K562 (cell line): Measurements from ENCODE around the gene BNC2. TPM values are rescaled to one million over a fixed set of nuclear protein-coding genes. Genes with fewer than 3 reads are reported as not detected.

ENCODE experiments used
- ATAC-seq: fragments of 200-7000 bp; cut with Tn5 transposase; 3 replicates; pipeline ENCODE4 v1.9.1; 2020; ENCODE audit warnings: moderate library complexity
- BruUV-seq: library from RNA; stranded (reverse); fragments of 400-500 nt; replicated peaks from 2 replicates; lab custom pipeline; 2021; lab: Mats Ljungman, UMichigan
- CTCF ChIA-PET: fragments of 300-600 bp; formaldehyde crosslinking; extraction: SDS; loops from one replicate; lab custom pipeline; 2021; ENCODE audit warnings: low intra/inter-chr PET ratio; lab: Yijun Ruan, JAX
- POLR2A ChIA-PET: fragments of 300-600, 350-650 bp; sonication (Branson Sonifier 250); formaldehyde crosslinking; extraction: SDS; loops from one replicate; lab custom pipeline; 2021; ENCODE audit warnings: antibody characterized with exemption, inconsistent platforms; lab: Yijun Ruan, JAX
- DNase-seq, 4 experiments: peaks; one replicate each; pipeline versions ENCODE4 v3.0.0 to v3.0.0-alpha.2; 2011 to 2018; ENCODE audit warnings: low spot score in 3 of 4, mixed read lengths in 3 of 4; ENCODE audit errors: extremely low read depth in 1 of 4
- FAIRE-seq: peaks from 2 replicates; lab custom pipeline; 2011; peaks lifted over from hg19 to GRCh38; lab: Jason Lieb, UNC
- H2AFZ ChIP-seq: 2 replicates; pipeline ENCODE4 v1.6.0; 2011; ENCODE audit warnings: low read depth, low read length, control low read depth, inconsistent platforms
- H3K27ac ChIP-seq: fragments of 200-600 bp; 3 replicates; pipeline ENCODE4 v1.8.0; 2011; ENCODE audit warnings: low read depth, mild to moderate bottlenecking, control low read depth, inconsistent platforms, low read length, moderate library complexity, mixed read lengths; ENCODE audit errors: extremely low read depth
- H3K27me3 ChIP-seq, 2 experiments: fragments of 300-600 bp in 1 of 2; 2 replicates in 1 of 2; 3 replicates in 1 of 2; pipeline versions ENCODE4 v1.6.0 to v1.8.0; 2011; ENCODE audit warnings: inconsistent platforms in 2 of 2, low read length in 2 of 2, mild to moderate bottlenecking in 1 of 2, mixed read lengths in 1 of 2, moderate library complexity in 1 of 2; ENCODE audit not compliant: control insufficient read depth in 2 of 2, insufficient read depth in 2 of 2
- H3K36me3 ChIP-seq: fragments of 300-600 bp; 3 replicates; pipeline ENCODE4 v1.8.0; 2011; ENCODE audit warnings: mild to moderate bottlenecking, low read length, inconsistent platforms; ENCODE audit not compliant: control insufficient read depth, insufficient read depth
- H3K4me1 ChIP-seq, 2 experiments: fragments of 200-600 bp in 1 of 2; replicated peaks in 1 of 2; 2 replicates in 1 of 2; 3 replicates in 1 of 2; pipeline versions ENCODE4 v1.5.1 to v1.8.0; 2011; ENCODE audit warnings: inconsistent platforms in 2 of 2, low read length in 2 of 2, mild to moderate bottlenecking in 1 of 2, mixed read lengths in 1 of 2, moderate library complexity in 1 of 2; ENCODE audit not compliant: control insufficient read depth in 2 of 2, insufficient read depth in 2 of 2
- H3K4me2 ChIP-seq: 2 replicates; pipeline ENCODE4 v1.6.1; 2011; ENCODE audit warnings: low read length, control low read depth, inconsistent platforms, mixed read lengths; ENCODE audit not compliant: insufficient read depth
- H3K4me3 ChIP-seq: fragments of 200-600 bp; sonication (generic), shearing (Covaris generic); 2 replicates; pipeline ENCODE4 v1.5.1; 2016; ENCODE audit warnings: control low read depth, inconsistent platforms
- H3K79me2 ChIP-seq: fragments of 200-600 bp; 3 replicates; pipeline ENCODE4 v1.8.0; 2011; ENCODE audit warnings: low read length, inconsistent platforms; ENCODE audit not compliant: control insufficient read depth, insufficient read depth
- H3K9ac ChIP-seq, 2 experiments: 2 replicates each; pipeline versions ENCODE4 v1.6.0 to v1.6.1; 2011; ENCODE audit warnings: low read depth in 2 of 2, low read length in 2 of 2, control low read depth in 1 of 2, inconsistent platforms in 1 of 2, mild to moderate bottlenecking in 1 of 2, mixed read lengths in 1 of 2; ENCODE audit not compliant: insufficient read depth in 1 of 2
- H3K9me1 ChIP-seq: one replicate; pipeline ENCODE4 v1.6.0; 2011; ENCODE audit warnings: inconsistent platforms, mild to moderate bottlenecking, low read length, moderate library complexity; ENCODE audit not compliant: control insufficient read depth, insufficient read depth
- H3K9me3 ChIP-seq: replicated peaks from 2 replicates; pipeline ENCODE4 v1.5.1; 2011; ENCODE audit warnings: low read depth, low read length, inconsistent platforms; ENCODE audit not compliant: control insufficient read depth, insufficient read depth
- H4K20me1 ChIP-seq: replicated peaks from 2 replicates; pipeline ENCODE4 v1.6.1; 2011; ENCODE audit warnings: low read length, inconsistent platforms, mixed read lengths; ENCODE audit not compliant: control insufficient read depth, insufficient read depth
- ELK3 ChIP-seq: fragments of 450-650 bp; formaldehyde crosslinking; IDR thresholded peaks from 2 replicates; pipeline ENCODE4 v1.4.0; 2020; ENCODE audit warnings: mild to moderate bottlenecking
- EP400 ChIP-seq: fragments of 450-650 bp; IDR thresholded peaks from 2 replicates; pipeline ENCODE4 v1.6.1; 2017; ENCODE audit warnings: antibody characterized with exemption, mild to moderate bottlenecking, moderate library complexity
- KDM4B ChIP-seq, 2 experiments: fragments of 450-650 bp in 1 of 2; sonication (generic) in 1 of 2; IDR thresholded peaks; 2 replicates each; pipeline ENCODE4 v1.6.1; 2016 to 2017; ENCODE audit warnings: borderline replicate concordance in 2 of 2, antibody characterized with exemption in 1 of 2, low read depth in 1 of 2, mild to moderate bottlenecking in 1 of 2
- MCM5 ChIP-seq: fragments of 450-650 bp; IDR thresholded peaks from 2 replicates; pipeline ENCODE4 v1.6.1; 2016; ENCODE audit warnings: low read depth
- MYNN ChIP-seq, 2 experiments: sonication (generic); formaldehyde crosslinking in 1 of 2; IDR thresholded peaks; 2 replicates each; pipeline versions ENCODE4 v1.5.0 to v1.6.1; 2016 to 2020; ENCODE audit warnings: antibody characterized with exemption in 1 of 2, missing genetic modification reagents in 1 of 2
- POLR3A ChIP-seq: IDR thresholded peaks from 2 replicates; pipeline ENCODE4 v1.6.1; 2011; ENCODE audit warnings: borderline replicate concordance, mild to moderate bottlenecking, moderate library complexity; ENCODE audit not compliant: insufficient read length, insufficient read depth; ENCODE audit errors: extremely low read depth
- PTTG1 ChIP-seq: fragments of 450-650 bp; IDR thresholded peaks from 2 replicates; pipeline ENCODE4 v1.6.1; 2016; ENCODE audit warnings: low read depth, mild to moderate bottlenecking, missing genetic modification characterization, missing compliant biosample characterization
- PYGO2 ChIP-seq: fragments of 450-650 bp; IDR thresholded peaks from 2 replicates; pipeline ENCODE4 v1.6.1; 2016; ENCODE audit warnings: mild to moderate bottlenecking, missing genetic modification characterization, moderate library complexity, missing compliant biosample characterization
- RFX5 ChIP-seq: IDR thresholded peaks from 2 replicates; pipeline ENCODE4 v1.6.1; 2011; ENCODE audit warnings: low read depth, mild to moderate bottlenecking, improper control_type of control experiment, low read length
- RHOXF2B ChIP-seq: fragments of 250-450 bp; sonication (Bioruptor Pico); conservative IDR thresholded peaks from 2 replicates; pipeline ENCODE4 v1.5.1; 2021
- SRSF9 ChIP-seq: fragments of 200-400 bp; formaldehyde crosslinking; IDR thresholded peaks from 2 replicates; pipeline ENCODE4 v1.6.1; 2017; ENCODE audit warnings: low read depth, low read length, borderline replicate concordance
- WGBS: fragments of 100-300 bp; shearing (Covaris generic); methylation state at CpG from one replicate; pipeline ENCODE4 v1.1.6; 2016; ENCODE audit warnings: low coverage, mixed read lengths; ENCODE audit not compliant: insufficient coverage; ENCODE audit errors: missing lambda C conversion rate; 5-methylcytosine and 5-hydroxymethylcytosine counted together
- in situ Hi-C: fragments of 300-500 bp; cut with MboI; formaldehyde crosslinking; loops from 4 replicates; pipeline ENCODE4 v1.15.0; 2018; ENCODE audit warnings: inconsistent platforms, mixed read lengths
- intact Hi-C: fragments of 100-400 bp; cut with micrococcal nuclease; formaldehyde crosslinking; loops from 2 replicates; pipeline ENCODE4 v1.14.2; 2022
- polyA plus RNA-seq, 8 experiments: library from polyadenylated mRNA; depleted of rRNA in 4 of 8; stranded (reverse) in 5 of 8; unstranded in 3 of 8; fragments of >200 nt; fragmentation: Nextera tagmentation in 2 of 8; fragmentation: Illumina TruSeq in 1 of 8; extraction: Ambion mirVana in 2 of 8; extraction: Trizol in 1 of 8; gene quantifications; 2 replicates each; pipeline versions ENCODE4 v1.2.1 to v1.2.3, GENCODE V29; 2011 to 2014; ENCODE audit warnings: inconsistent platforms in 1 of 8, missing spikeins in 1 of 8
- total RNA-seq, 7 experiments: library from RNA; depleted of rRNA in 6 of 7; stranded (reverse); fragments of >200 nt in 6 of 7; fragmentation: Illumina TruSeq in 2 of 7; extraction: Trizol in 2 of 7; gene quantifications; 2 replicates each; pipeline versions ENCODE4 v1.2.1 to v1.2.3, GENCODE V29; 2011 to 2021; ENCODE audit warnings: low replicate concordance in 1 of 7
- TF ChIP-seq, protein P1 (sequence below): fragments of 250-450 bp; sonication (Bioruptor Pico); IDR thresholded peaks from 2 replicates; pipeline ENCODE4 v1.8.0; 2021; ENCODE audit warnings: moderate library complexity, mild to moderate bottlenecking, inconsistent platforms
- TF ChIP-seq, protein P2 (sequence below): sonication (generic); formaldehyde crosslinking; IDR thresholded peaks from 2 replicates; pipeline ENCODE4 v1.8.1; 2023; ENCODE audit warnings: mild to moderate bottlenecking, missing genetic modification reagents

Gene BNC2
- total and polyA plus RNA-seq, 9 of the 15 experiments (the other 6 are each of a cell fraction or from before 2014, with no cell fraction given): not detected

- in situ Hi-C loops: no loop called here
- no peak overlapping the region for H3K4me3 ChIP-seq
- no peaks in the 10 kb centered on the region for H4K20me1 ChIP-seq
- POLR2A ChIA-PET: interaction anchor here (0.7 kb wide), 1 partner anchor 51 kb away, joined by 3 read pairs; no protein-coding TSS in a partner anchor
- no peaks in the 10 kb centered on the region for H3K36me3 ChIP-seq
- no peaks in the 10 kb centered on the region for H3K79me2 ChIP-seq
- 0% methylated on average over 3 of the region's 3 CpGs for WGBS
- DNase-seq: no peak
- H3K9me1 ChIP-seq: no peaks in the 10 kb centered on the region
- no peak for FAIRE-seq
- BruUV-seq: no TSS peak
- no peak overlapping the region for H3K4me2 ChIP-seq
- H3K9me3 ChIP-seq: no peaks in the 10 kb centered on the region
- no peak overlapping the region for H2AFZ ChIP-seq
- CTCF ChIA-PET: no interaction called here
- no peak for ATAC-seq
- TF ChIP-seq, protein P1, sequence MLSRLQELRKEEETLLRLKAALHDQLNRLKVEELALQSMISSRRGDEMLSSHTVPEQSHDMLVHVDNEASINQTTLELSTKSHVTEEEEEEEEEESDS (CRISPR knock-in tag): no peak
- TF ChIP-seq EP400 (no peak), MYNN (IDR thresholded peaks at IDR 0.05) (no peak), MYNN (CRISPR knock-in tag; IDR thresholded peaks at IDR 0.05) (no peak), PTTG1 (tag) (no peak), KDM4B (IDR thresholded peaks at IDR 0.05; ENCODE audit: borderline replicate concordance in 2 of 2, low read depth in 1 of 2) (no peak)
- H3K27me3 ChIP-seq: no peaks in the 10 kb centered on the region
- no peak overlapping the region for H3K9ac ChIP-seq
- no peaks in the 10 kb centered on the region for H3K4me1 ChIP-seq
- H3K27ac ChIP-seq: no peak overlapping the region
- intact Hi-C loops: no loop called here
Measured at GRCh38 chr9:16848179-16848578, 22.3 kb downstream of the BNC2 start.

DNA sequence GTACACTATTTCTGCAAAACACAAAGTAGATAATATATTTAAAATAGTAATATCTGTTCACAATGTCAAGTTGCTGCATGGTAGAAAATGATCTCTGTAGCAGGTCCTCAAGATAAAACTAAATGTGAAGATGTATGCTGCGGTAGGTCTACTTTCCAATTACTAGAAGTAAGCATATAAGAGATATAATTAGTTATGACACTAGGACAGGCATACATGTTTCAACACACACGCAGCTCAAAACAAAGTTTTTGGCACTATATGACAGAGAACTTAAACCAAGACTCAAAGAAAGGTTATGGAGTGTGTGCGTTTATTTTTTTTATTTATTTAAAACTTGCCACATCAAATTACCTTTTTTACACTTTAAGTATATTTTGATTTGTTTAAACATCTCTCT is 23.5 kb downstream of the BNC2 start:
- H3K27ac ChIP-seq: no peak overlapping the region
- CTCF ChIA-PET: no interaction called here
- 3% methylated on average over 3 of the region's 3 CpGs for WGBS
- no peaks in the 10 kb centered on the region for H3K27me3 ChIP-seq
- no peaks in the 10 kb centered on the region for H3K9me3 ChIP-seq
- no peaks in the 10 kb centered on the region for H4K20me1 ChIP-seq
- H3K4me1 ChIP-seq: no peaks in the 10 kb centered on the region
- H3K9me1 ChIP-seq: no peaks in the 10 kb centered on the region
- H3K4me3 ChIP-seq: no peak overlapping the region
- no peaks in the 10 kb centered on the region for H3K36me3 ChIP-seq
- H3K79me2 ChIP-seq: no peaks in the 10 kb centered on the region
- ATAC-seq (no peak), DNase-seq (no peak), FAIRE-seq (no peak)
- H3K4me2 ChIP-seq: no peak overlapping the region
- no peak overlapping the region for H3K9ac ChIP-seq
- no TSS peak for BruUV-seq
- no peak overlapping the region for H2AFZ ChIP-seq
- intact Hi-C loops (no loop called here), in situ Hi-C loops (no loop called here)
- POLR2A ChIA-PET: no interaction called here
- TF ChIP-seq MCM5 (no peak), SRSF9 (no peak), RHOXF2B (CRISPR knock-in tag) (no peak), RFX5 (no peak), POLR3A (no peak), ELK3 (no peak), PYGO2 (tag) (no peak)
- TF ChIP-seq, protein P2, sequence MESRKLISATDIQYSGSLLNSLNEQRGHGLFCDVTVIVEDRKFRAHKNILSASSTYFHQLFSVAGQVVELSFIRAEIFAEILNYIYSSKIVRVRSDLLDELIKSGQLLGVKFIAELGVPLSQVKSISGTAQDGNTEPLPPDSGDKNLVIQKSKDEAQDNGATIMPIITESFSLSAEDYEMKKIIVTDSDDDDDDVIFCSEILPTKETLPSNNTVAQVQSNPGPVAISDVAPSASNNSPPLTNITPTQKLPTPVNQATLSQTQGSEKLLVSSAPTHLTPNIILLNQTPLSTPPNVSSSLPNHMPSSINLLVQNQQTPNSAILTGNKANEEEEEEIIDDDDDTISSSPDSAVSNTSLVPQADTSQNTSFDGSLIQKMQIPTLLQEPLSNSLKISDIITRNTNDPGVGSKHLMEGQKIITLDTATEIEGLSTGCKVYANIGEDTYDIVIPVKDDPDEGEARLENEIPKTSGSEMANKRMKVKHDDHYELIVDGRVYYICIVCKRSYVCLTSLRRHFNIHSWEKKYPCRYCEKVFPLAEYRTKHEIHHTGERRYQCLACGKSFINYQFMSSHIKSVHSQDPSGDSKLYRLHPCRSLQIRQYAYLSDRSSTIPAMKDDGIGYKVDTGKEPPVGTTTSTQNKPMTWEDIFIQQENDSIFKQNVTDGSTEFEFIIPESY (CRISPR knock-in tag): no peak
